Measurements from ENCODE around the gene OTOF. TPM values are rescaled to one million over a fixed set of nuclear protein-coding genes. Genes with fewer than 3 reads are reported as not detected.

The OTOF gene
- total RNA-seq, 2 experiments from 2014 or later = 0.71 to 0.75 TPM

GRCh38 chr2:26475037-26475436 lies 2.9 kb downstream of the OTOF start:
- Histone ChIP-seq H3K4me3 (ENCODE audit: low read length) (no peak overlapping the region), H3K27ac (ENCODE audit: low read depth in 1 of 2, low read length in 2 of 2) (no peak overlapping the region), H3K9me3 (ENCODE audit: control insufficient read depth in 1 of 2, insufficient read depth in 1 of 2, low read length in 2 of 2) (peaks cover 0 to 13% of the 10 kb centered on the region in 2 experiments), H3K27me3 (ENCODE audit: control insufficient read depth in 1 of 2, insufficient read depth in 2 of 2, low read length in 2 of 2) (no peaks in the 10 kb centered on the region), H3K36me3 (ENCODE audit: insufficient read depth, low read length) (no peaks in the 10 kb centered on the region), H3K4me1 (ENCODE audit: insufficient read depth, low read length) (no peaks in the 10 kb centered on the region)
- ChIA-PET CTCF (no interaction called here), POLR2A (no interaction called here)
- intact Hi-C loops (cut with DNase I, micrococcal nuclease) = no loop called here
- DNase-seq (no peak), ATAC-seq (ENCODE audit: poor library complexity) (no peak)
- no peak for TF ChIP-seq CTCF (IDR thresholded peaks at IDR 0.05)
- no peaks in the 10 kb centered on the region for H3K27me3 Mint-ChIP-seq
- H3K4me3 Mint-ChIP-seq = no peak overlapping the region
- no peaks in the 10 kb centered on the region for H3K36me3 Mint-ChIP-seq (ENCODE audit: low read depth)
- H3K27ac Mint-ChIP-seq = no peak overlapping the region
- H3K9me3 Mint-ChIP-seq = no peaks in the 10 kb centered on the region
- no peaks in the 10 kb centered on the region for H3K4me1 Mint-ChIP-seq (ENCODE audit: low read depth)

GRCh38 chr2:26474261-26474785 lies 3.6 kb downstream of the OTOF start:
- no peak overlapping the region for H3K4me3 ChIP-seq (ENCODE audit: low read length)
- no peaks in the 10 kb centered on the region for H3K36me3 ChIP-seq (ENCODE audit: insufficient read depth, low read length)
- H3K9me3 ChIP-seq (ENCODE audit: control insufficient read depth in 1 of 2, insufficient read depth in 1 of 2, low read length in 2 of 2) = peaks cover 7 to 15% of the 10 kb centered on the region in 2 experiments
- DNase-seq = no peak
- intact Hi-C loops (cut with DNase I, micrococcal nuclease) = no loop called here
- no peak overlapping the region for H3K27ac ChIP-seq (ENCODE audit: low read depth in 1 of 2, low read length in 2 of 2)
- ChIA-PET POLR2A (no interaction called here), CTCF (no interaction called here)
- H3K36me3 Mint-ChIP-seq (ENCODE audit: low read depth) = no peaks in the 10 kb centered on the region
- no peak for TF ChIP-seq CTCF (IDR thresholded peaks at IDR 0.05)
- no peaks in the 10 kb centered on the region for H3K4me1 ChIP-seq (ENCODE audit: insufficient read depth, low read length)
- no peak for ATAC-seq (ENCODE audit: poor library complexity)
- H3K4me1 Mint-ChIP-seq (ENCODE audit: low read depth) = no peaks in the 10 kb centered on the region
- H3K4me3 Mint-ChIP-seq = no peak overlapping the region
- H3K27me3 ChIP-seq (ENCODE audit: control insufficient read depth in 1 of 2, insufficient read depth in 2 of 2, low read length in 2 of 2) = no peaks in the 10 kb centered on the region
- no peaks in the 10 kb centered on the region for H3K9me3 Mint-ChIP-seq
- H3K27ac Mint-ChIP-seq = no peak overlapping the region
- H3K27me3 Mint-ChIP-seq = no peaks in the 10 kb centered on the region

GRCh38 chr2:26473796-26474195 lies 4.1 kb downstream of the OTOF start:
- Histone ChIP-seq H3K9me3 (ENCODE audit: control insufficient read depth in 1 of 2, insufficient read depth in 1 of 2, low read length in 2 of 2) (peaks cover 10 to 19% of the 10 kb centered on the region in 2 experiments), H3K27me3 (ENCODE audit: control insufficient read depth in 1 of 2, insufficient read depth in 2 of 2, low read length in 2 of 2) (no peaks in the 10 kb centered on the region), H3K4me3 (ENCODE audit: low read length) (no peak overlapping the region), H3K4me1 (ENCODE audit: insufficient read depth, low read length) (no peaks in the 10 kb centered on the region), H3K27ac (ENCODE audit: low read depth in 1 of 2, low read length in 2 of 2) (no peak overlapping the region), H3K36me3 (ENCODE audit: insufficient read depth, low read length) (no peaks in the 10 kb centered on the region)
- H3K27ac Mint-ChIP-seq = no peak overlapping the region
- CTCF ChIA-PET = no interaction called here
- POLR2A ChIA-PET = no interaction called here
- TF ChIP-seq CTCF (IDR thresholded peaks at IDR 0.05) = no peak
- intact Hi-C loops (cut with DNase I, micrococcal nuclease) = no loop called here
- ATAC-seq (ENCODE audit: poor library complexity) (no peak), DNase-seq (no peak)
- no peaks in the 10 kb centered on the region for H3K9me3 Mint-ChIP-seq
- no peaks in the 10 kb centered on the region for H3K36me3 Mint-ChIP-seq (ENCODE audit: low read depth)
- H3K4me1 Mint-ChIP-seq (ENCODE audit: low read depth) = no peaks in the 10 kb centered on the region
- no peak overlapping the region for H3K4me3 Mint-ChIP-seq
- H3K27me3 Mint-ChIP-seq = no peaks in the 10 kb centered on the region

All from CD4-positive, alpha-beta T cell (primary cell).